Measurements from ENCODE around the gene TM6SF1.

Gene TM6SF1

DNA sequence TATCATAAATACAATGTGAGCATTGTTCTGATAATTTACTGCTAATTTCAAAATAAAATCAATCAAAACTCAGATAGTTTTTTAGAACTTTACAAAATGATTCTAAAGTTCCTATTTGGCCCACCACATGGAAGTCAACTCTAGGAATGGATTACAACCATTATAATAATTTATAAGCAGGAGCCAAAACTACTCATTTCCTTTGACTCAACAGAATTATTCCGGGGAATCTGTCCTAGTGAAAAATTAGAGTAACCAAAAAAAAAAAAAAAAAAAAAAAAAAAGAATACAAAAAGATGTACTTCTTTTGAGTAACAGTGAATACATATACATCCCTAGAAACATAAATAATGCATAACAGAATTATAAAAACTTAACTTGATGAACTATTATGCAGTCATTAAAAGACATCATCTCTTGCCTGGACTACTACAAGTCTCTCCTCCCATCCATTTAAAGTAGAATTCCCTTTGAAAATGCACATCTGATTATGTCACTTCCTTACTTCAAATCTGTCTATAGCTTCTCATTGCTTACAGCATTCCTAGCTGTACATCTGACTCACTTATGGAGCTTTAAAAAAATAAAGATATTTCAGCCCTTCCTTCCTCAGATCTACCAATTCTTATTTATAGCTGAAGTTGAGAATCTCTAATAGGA lies 56.8 kb downstream of the TM6SF1 start:
- Histone ChIP-seq H3K27ac (ENCODE audit: low read length) (no peak overlapping the region), H3K9ac (ENCODE audit: low read depth, low read length) (no peak overlapping the region), H3K4me1 (ENCODE audit: insufficient read depth, low read length) (peaks cover 14% of the 10 kb centered on the region), H3K4me3 (ENCODE audit: low read depth in 1 of 2, low read length in 2 of 2) (no peak overlapping the region), H3K27me3 (ENCODE audit: insufficient read depth, low read length, poor library complexity) (no peaks in the 10 kb centered on the region), H3K4me2 (ENCODE audit: insufficient read depth, low read length) (no peak overlapping the region), H4K20me1 (ENCODE audit: insufficient read depth, low read length) (no peaks in the 10 kb centered on the region), H3K36me3 (ENCODE audit: insufficient read depth, low read length) (no peaks in the 10 kb centered on the region; the same call in 1 of the 2 replicates), H3K9me3 (ENCODE audit: insufficient read depth, low read length, severe bottlenecking) (peaks cover 9% of the 10 kb centered on the region), H2AFZ (ENCODE audit: low read depth, low read length) (no peak overlapping the region), H3K79me2 (ENCODE audit: insufficient read depth, low read length) (peaks cover 35% of the 10 kb centered on the region)
- DNase-seq (no peak), ATAC-seq (ENCODE audit: insufficient read depth, low read depth) (no peak; the same call in 2 of the 3 replicates)
- TF ChIP-seq EZH2 (IDR thresholded peaks at IDR 0.05; ENCODE audit: borderline replicate concordance, low read depth, low read length, severe bottlenecking) = no peak
- no peak for TF ChIP-seq CTCF (IDR thresholded peaks at IDR 0.05; ENCODE audit: borderline replicate concordance, extremely low read depth, low read length, poor library complexity, severe bottlenecking)

GRCh38 chr15:83164771-83165404 lies 57.4 kb downstream of the TM6SF1 start:
- Histone ChIP-seq H3K4me1 (ENCODE audit: insufficient read depth, low read length) (peaks cover 14% of the 10 kb centered on the region), H4K20me1 (ENCODE audit: insufficient read depth, low read length) (no peaks in the 10 kb centered on the region), H3K9ac (ENCODE audit: low read depth, low read length) (no peak overlapping the region), H3K27me3 (ENCODE audit: insufficient read depth, low read length, poor library complexity) (no peaks in the 10 kb centered on the region), H3K9me3 (ENCODE audit: insufficient read depth, low read length, severe bottlenecking) (peaks cover 9% of the 10 kb centered on the region), H2AFZ (ENCODE audit: low read depth, low read length) (no peak overlapping the region), H3K79me2 (ENCODE audit: insufficient read depth, low read length) (peaks cover 41% of the 10 kb centered on the region), H3K4me2 (ENCODE audit: insufficient read depth, low read length) (peak overlapping the region; percentile 19; the same call in 1 of the 2 replicates), H3K36me3 (ENCODE audit: insufficient read depth, low read length) (no peaks in the 10 kb centered on the region; the same call in 1 of the 2 replicates), H3K27ac (ENCODE audit: low read length) (peak overlapping the region; percentile 37), H3K4me3 (ENCODE audit: low read depth in 1 of 2, low read length in 2 of 2) (no peak overlapping the region)
- peak; percentile 78 for ATAC-seq (ENCODE audit: insufficient read depth, low read depth)
- DNase-seq = peak; percentile 34
- TF ChIP-seq EZH2 (IDR thresholded peaks at IDR 0.05; ENCODE audit: borderline replicate concordance, low read depth, low read length, severe bottlenecking) (no peak), CTCF (IDR thresholded peaks at IDR 0.05; ENCODE audit: borderline replicate concordance, extremely low read depth, low read length, poor library complexity, severe bottlenecking) (no peak)

DNA sequence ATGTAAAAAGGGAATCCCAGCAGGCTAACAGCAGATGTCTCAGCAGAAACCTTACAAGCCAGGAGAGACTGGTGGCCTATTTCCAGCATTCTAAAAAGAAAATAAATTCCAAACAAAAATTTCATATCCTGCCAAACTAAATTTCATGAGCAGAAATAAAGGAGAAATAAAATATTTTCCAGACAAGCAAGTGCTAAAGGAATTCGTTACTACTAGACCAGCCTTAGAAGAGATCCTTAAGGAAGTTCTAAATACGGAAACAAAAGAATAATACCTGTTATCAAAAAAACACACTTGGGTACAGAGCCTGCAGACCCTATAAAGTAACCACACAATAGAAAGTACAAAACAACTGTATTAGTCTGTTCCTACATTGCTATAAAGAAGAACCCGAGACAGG lies 58.8 kb downstream of the TM6SF1 start:
- Histone ChIP-seq H3K9ac (ENCODE audit: low read depth, low read length) (no peak overlapping the region), H3K36me3 (ENCODE audit: insufficient read depth, low read length) (no peaks in the 10 kb centered on the region), H4K20me1 (ENCODE audit: insufficient read depth, low read length) (no peaks in the 10 kb centered on the region), H2AFZ (ENCODE audit: low read depth, low read length) (no peak overlapping the region), H3K4me2 (ENCODE audit: insufficient read depth, low read length) (no peak overlapping the region), H3K4me1 (ENCODE audit: insufficient read depth, low read length) (peaks cover 14% of the 10 kb centered on the region), H3K9me3 (ENCODE audit: insufficient read depth, low read length, severe bottlenecking) (peaks cover 9% of the 10 kb centered on the region), H3K27ac (ENCODE audit: low read length) (no peak overlapping the region), H3K79me2 (ENCODE audit: insufficient read depth, low read length) (peaks cover 49% of the 10 kb centered on the region), H3K27me3 (ENCODE audit: insufficient read depth, low read length, poor library complexity) (no peaks in the 10 kb centered on the region), H3K4me3 (ENCODE audit: low read depth in 1 of 2, low read length in 2 of 2) (no peak overlapping the region)
- TF ChIP-seq CTCF (IDR thresholded peaks at IDR 0.05; ENCODE audit: borderline replicate concordance, extremely low read depth, low read length, poor library complexity, severe bottlenecking) (no peak), EZH2 (IDR thresholded peaks at IDR 0.05; ENCODE audit: borderline replicate concordance, low read depth, low read length, severe bottlenecking) (no peak)
- no peak for DNase-seq
- no peak for ATAC-seq (ENCODE audit: insufficient read depth, low read depth)

Measured in DND-41 (cell line).